Measurements from ENCODE around the gene PHACTR3. TPM values are rescaled to one million over a fixed set of nuclear protein-coding genes. Genes with fewer than 3 reads are reported as not detected.

The PHACTR3 gene
- total RNA-seq, 1 donor, result under 0.01 TPM

DNA sequence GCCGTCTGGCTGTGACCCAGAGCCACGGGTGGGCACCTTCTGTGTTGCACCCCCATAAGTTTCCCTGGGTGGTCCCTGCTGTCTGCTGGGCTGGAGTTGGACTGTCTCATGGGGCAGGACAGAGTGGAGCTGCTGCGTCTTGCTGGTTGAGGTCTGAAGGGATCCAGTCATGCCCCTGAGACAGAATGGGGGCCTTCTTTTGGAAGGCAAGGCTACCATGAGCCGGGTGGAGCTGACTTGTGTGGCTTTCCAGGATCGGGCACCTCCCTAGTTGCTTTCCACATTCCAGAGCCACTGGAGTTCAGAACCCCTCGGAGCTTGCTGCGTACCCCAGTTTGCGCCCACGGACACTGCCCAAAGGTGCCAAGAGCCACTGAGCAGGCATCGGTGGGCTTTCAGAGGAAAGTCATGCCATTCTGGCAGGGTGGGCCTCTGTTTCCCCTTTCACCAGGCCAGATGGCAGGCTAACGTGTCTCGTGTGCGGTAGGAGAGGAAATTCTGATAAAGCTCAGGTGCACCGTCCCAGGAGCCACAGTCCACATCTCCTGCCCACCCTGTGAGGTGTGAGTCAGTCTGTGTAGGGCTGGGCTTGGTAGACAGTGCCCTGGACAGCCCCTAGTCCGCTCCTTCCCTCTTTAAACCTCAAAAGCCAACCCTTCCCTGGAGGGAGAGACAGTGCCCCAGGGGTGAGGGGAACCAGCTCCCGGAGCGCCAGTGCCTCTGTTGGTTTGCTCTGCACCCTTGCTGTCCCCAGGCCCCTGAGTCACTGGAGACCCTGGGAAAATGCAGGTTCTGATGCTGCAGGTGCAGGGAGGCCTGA, 203.8 kb downstream of the PHACTR3 start:
- DNase-seq (ENCODE audit: low read depth in 2 of 3, low spot score in 2 of 3), result no peak

DNA sequence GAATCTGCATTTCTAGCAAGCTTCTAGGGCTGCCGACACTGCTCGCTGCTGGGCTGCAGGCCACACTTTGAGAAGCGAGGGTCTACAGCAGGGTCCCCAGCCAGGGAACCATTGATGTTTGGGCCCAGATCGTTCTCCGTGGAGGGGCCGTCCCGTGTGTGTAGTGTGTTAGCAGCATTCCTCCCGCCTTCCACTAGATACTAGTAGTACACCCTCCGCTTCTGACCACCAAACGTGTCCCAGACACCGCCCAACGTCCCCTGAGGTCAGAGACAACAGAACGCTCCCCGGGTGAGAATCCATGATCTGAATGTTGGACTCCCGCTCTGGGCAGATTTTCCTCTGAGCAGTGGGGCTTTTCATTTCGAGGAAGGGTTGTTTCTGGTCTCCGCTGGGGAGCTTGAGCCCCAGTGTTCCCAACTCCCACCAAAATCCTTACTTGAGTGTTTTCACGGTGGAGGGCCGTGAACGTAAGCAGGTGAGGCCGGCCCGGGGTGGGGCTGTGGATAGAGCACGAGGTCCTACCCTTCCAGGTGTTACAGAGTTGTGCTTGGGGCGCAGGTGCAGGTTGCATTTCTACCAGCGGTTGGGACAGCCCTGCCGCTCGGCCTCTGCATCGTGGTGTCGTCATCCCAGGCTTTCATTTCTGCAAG, 204.5 kb downstream of the PHACTR3 start:
- no peak for DNase-seq (ENCODE audit: low read depth in 2 of 3, low spot score in 2 of 3)

DNA sequence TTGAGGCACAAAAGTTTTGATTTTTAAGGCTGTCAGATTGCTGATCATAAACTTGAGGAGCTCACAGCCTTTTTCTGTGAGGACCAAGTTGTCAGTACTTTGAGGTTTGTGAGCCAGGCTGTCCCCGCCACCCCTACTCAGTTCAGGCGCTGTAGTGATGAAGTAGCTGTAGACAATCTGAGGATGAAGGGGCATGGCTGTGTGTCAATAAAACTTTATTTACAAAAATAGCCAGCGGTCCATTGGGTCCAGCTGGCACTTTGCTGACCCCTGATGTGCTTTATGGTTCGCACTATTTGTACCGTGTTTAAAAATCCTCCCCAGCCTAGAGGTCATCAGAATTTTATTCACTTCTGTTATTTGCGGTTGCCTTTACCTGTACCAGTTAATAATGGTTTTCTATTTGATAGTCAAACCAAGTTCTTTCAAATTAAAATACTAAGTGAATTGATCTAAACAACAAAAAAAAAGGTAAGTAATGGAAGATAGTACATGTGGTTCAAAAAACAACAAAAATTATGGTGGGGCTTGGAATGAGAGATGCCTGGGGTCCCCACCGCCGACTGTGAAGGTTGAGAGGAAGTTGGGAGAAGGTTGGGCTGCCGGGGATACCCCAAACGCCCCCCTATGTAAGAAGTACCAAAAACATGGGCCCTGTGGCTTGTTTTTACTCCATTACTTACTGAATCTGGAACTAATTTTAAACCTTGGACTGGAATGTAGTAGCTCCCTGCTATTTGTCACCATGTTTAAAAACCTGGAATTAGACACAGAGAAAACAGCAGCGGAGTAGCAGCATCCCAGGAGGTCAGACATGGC, 205.5 kb downstream of the PHACTR3 start:
- DNase-seq (ENCODE audit: low read depth in 2 of 3, low spot score in 2 of 3), result no peak

DNA sequence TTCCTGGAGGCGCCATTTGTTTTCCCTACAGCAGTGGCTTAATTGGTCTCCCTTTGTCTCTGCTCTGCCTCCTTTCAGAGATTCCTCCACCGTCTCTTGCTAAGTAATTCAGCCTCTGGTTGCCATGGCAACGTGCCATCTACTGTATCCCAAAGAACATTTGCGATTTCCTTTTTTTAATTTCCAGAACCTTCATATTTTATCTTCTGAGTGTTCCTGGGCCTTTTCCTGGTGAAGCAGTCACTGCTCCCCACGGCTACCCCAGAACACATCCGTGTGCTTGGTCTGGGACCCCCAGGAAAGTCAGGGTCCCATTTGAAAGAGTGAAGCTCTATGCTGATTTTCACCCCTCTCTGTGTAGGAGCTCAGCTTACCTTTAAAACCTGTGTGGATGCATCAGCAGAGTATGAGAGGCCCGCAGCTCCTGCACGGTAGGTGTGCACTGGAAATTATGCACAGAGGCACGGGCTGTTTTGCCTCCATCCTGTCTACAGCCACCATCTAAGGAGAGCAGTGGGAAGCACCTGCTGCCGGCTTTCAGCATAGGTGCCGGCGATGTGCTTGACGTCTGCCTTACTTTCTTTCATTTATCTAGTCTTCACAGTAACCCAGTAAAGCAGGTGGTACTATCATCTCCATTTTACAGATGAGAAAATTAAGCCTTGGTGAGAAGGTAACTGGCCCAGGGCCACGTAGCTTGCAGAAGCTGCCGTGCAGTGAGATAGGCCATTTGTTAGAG, 206.3 kb downstream of the PHACTR3 start:
- no peak for DNase-seq (ENCODE audit: low read depth in 2 of 3, low spot score in 2 of 3)

DNA sequence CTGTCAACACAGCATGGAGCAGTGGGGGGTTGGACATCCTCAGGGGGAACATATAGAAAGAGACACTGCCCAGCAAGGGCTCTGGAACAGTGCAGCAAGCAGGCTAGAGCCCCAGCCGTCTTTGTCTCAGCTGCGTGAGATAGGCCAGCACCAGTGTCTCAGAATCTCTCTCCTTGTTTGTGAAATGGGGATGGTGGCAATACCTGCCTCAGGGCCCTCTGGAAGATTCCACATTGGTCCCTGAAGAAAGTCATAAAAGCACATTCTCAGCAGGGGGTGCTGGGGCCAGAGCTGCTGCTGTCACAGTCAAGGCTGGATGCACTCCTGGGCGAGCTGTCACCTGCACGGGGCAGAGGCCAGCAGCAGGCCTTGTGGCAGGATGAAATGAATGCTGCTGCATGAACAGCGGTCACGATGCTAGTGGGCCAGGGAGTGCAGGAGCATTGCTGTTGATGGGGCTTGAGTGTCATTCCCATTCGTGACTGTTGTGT, 207.4 kb downstream of the PHACTR3 start:
- DNase-seq (ENCODE audit: low read depth in 2 of 3, low spot score in 2 of 3), result no peak

DNA sequence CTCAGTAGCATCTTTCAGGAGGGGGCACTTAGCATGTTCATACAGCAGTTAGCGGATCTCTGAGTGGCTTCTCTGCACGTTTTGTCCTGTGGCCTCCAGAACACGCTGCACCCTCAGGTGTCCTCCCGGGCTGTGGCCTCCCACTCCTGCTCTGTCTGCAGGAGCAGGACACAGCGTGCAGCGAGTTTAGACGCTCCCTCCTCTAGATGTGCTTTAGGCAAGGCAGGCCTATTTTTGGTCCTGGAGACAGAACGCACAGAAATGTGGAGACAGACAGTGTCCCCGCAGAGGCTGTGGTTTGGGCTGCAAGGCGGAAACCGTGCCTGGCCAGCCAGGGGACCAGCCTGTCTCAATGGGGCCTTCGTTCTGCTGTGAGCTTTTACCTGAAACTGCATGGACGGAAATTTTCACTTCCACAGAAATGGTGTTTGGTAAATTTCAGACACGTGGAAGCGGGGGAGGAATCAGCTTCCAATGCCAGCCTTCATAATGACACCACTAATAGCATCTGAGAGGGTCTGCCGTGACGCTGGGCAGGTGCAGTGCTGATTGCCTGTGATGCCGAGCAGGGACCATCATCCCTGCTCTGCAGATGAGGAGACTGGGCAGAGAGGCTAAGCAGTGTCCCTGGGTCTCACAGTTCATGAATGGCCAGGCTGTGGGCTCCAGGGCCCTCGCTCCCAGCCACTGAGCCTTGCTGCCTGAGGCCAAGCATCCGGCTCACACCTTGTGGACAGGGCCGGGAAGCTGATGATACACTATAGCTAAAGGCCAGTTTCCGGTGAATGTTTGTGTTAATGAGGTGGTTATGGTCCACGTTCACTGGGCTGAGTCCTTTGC, 208.2 kb downstream of the PHACTR3 start:
- no peak for DNase-seq (ENCODE audit: low read depth in 2 of 3, low spot score in 2 of 3)

DNA sequence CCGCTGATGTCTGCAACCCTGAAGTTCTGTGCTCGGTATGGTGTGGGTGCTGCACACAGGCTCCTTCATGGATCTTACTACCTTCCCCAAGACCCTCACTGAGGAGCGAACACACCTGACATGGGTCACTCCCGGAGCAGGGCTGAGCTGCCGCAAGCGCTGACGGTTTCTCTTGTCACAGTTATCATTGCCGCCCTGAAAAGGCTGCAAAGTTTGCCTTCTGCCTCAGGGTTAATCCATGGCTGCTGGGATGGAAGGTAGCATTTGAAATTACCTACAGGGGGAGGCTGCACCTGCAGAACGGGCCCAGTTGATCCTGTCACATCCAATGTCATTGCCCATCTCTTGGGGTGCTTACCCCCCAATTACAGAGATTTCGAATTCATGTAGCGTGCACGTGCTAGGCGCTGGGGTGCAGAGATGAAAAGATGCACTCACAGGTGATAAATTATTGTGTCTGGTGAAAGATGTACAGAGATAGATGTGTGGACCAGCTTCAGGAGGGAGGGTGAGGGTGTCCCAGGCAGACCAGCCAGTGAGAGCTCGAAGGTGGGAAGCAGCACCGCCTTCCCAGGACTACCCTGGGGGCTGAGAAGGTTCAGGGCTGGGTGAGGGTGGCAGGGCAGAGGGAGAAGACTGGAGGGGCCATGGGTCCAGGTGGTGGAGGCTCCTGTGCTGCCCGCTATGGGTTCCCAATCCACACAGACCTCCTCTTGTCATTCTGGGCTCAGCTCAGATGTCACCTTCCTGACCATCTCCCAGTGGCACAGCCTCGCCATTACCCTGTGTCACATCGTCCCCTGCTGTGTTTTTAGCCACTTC, 209.0 kb downstream of the PHACTR3 start:
- DNase-seq (ENCODE audit: low read depth in 2 of 3, low spot score in 2 of 3), result no peak

DNA sequence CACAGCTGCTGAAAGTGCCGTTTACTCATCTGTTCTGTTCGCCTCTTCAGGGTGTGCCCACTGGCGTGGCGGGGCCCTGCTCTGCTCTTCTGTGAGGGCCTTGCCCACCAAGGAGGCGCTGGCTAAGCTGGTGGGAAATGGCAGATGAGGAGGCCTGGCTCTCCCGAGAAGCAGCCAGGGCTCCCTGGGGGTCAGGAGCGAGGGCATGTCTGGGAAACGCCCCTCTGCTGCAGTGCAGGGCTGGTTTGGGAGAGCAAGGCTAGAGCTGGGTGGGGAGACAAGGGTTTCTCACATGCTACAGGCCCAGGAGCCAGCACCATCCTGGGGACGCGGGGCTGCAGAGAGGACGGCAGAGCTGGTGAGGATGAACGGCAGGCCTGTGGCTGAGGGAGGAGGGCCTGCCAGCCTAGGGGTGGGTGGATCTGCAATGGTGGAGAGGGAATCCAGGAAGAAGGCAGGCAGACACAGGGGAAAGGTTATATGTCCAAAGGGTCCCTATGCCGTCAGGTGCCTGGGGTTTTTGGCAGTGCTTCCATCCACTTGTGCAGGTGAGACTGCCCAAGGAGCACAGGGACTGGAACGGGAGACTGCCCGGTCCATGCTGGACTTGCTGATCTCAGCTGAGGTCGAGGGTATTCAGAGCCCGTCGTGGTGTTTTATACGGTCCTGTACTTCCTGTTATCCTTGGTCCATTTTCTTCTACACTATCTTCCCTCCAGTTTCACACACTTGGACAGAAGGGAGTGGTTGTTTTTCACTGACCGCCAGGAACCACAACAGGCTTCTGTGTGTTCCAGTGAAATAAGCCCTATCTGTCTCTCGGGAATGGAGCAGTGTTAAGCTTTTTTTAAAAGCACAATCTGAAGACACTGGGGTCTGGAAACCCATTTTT, 209.9 kb downstream of the PHACTR3 start:
- no peak for DNase-seq (ENCODE audit: low read depth in 2 of 3, low spot score in 2 of 3)

DNA sequence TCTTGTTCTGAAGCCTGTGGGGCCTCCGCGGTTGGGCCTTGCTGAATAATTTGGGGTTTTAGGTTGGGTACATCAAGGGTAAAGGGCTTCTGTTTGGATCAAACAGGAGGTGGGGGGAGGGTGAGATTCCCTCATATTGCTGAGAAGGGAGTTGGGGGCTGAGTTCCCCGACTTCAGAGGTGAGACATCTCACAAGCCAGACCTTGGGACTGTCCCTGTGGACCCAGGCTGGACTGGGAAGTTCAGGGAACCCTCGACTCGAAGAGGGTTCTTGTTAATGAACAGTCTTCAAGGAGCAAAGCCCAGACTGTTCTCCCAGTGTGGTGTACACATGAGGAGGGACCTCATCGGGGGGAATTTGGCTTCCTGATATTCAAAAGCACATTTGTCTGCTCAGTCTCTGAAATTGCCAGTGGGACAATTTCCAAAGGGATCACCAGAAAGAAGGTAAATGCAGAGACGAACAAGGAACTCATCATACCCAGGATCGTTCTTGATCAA, 210.6 kb downstream of the PHACTR3 start:
- no peak for DNase-seq (ENCODE audit: low read depth in 2 of 3, low spot score in 2 of 3)

DNA sequence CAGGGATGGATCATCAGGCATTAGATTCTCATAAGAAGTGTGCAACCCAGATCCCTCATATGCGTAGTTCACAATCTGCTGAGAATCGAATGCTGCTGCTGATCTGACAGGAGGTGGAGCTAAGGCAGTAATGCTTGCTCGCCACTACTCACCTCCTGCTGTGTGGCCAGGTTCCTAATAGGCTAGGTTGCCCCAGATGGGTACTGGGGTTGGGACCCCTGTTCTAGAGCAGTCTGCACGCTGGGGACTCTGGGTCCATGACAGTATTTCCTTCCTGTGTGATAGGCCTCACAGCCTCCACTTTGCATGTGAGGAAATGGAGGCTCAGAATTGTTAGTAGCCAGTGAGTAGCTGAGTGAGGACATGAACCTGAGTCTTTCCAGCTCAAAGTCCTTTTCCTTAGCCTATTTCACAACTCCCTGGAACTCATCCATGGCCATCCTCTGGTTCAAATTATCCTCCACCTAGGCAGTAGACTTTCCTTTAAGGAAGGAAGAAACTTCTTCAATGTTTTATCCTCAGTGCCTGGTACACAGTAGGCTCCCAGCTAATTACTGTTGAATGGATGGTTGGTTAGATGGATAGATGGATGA, 211.9 kb downstream of the PHACTR3 start:
- no peak for DNase-seq (ENCODE audit: low read depth in 2 of 3, low spot score in 2 of 3)

DNA sequence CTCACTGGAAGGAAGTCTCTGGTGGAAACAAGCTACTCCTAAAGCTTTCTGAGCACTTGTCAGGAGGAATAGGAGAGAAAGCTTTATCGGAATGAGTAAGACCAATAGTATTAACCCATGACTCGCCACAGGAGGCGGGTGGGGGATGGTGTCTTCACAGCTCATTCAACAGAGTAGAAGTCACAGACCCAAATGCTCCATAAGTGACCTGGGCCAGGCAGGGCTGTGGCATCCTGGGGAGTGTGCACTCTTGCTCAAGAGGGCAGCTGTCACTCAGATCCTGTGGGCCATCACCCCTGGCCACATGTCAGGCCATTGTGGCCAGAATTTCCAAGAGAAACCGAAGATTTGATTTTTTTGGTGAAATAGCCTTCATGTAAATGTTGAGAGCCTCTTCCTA, 213.1 kb downstream of the PHACTR3 start:
- no peak for DNase-seq (ENCODE audit: low read depth in 2 of 3, low spot score in 2 of 3)

DNA sequence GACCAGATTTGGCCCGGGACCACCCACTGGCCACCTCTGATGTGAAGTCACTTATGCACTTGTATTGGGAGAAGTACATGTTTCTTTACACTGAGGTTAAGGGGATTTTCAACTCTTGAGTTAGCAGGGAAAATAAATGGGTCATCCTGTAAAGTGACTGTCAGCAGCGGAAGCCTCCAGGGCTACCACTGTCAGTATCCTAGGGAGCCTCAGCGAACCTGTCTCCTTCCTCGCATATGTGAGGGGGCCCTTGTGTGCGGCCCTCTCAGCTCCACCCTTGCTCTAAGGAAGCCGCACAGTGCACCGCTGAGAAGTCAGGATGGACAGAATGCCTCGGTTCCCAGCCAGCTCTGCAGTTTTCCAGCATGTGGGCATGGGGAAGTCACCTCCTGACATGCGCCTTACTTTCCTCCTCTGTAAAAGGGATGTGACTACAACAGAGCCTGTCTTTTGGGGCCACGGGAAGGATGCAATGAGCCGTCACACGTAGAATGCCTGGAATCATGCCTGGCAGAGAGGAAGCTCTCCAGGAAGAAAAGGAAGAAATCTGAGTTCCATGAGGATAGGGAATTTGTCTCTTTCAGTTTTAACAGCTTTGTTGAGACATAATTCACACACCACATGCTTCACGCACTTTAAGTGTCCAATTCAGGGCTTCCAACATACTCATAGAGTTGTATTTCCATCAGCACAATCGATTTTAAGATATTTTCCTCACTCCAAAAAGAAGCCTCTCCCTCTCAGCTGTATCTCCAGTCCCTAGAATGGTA, 213.7 kb downstream of the PHACTR3 start:
- no peak for DNase-seq (ENCODE audit: low read depth in 2 of 3, low spot score in 2 of 3)

DNA sequence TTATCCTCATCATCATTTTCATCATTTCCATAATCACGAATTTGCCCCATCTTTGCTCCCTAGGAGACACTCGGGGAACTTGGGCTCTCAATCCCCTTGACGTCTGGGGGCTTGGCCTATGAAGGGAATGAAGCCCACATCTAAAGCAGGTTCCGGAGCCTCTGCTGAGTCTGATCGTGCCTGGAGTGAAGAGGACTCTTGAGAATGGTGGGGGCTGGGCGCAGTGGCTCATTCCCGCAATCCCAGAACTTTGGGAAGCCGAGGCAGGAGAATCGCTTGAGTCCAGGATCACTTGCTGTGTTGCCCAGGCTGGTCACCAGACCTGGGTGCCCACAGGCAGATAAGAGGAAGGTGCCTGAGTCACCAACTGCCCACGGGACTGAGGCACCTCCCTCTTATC, 214.6 kb downstream of the PHACTR3 start:
- DNase-seq (ENCODE audit: low read depth in 2 of 3, low spot score in 2 of 3), result no peak

DNA sequence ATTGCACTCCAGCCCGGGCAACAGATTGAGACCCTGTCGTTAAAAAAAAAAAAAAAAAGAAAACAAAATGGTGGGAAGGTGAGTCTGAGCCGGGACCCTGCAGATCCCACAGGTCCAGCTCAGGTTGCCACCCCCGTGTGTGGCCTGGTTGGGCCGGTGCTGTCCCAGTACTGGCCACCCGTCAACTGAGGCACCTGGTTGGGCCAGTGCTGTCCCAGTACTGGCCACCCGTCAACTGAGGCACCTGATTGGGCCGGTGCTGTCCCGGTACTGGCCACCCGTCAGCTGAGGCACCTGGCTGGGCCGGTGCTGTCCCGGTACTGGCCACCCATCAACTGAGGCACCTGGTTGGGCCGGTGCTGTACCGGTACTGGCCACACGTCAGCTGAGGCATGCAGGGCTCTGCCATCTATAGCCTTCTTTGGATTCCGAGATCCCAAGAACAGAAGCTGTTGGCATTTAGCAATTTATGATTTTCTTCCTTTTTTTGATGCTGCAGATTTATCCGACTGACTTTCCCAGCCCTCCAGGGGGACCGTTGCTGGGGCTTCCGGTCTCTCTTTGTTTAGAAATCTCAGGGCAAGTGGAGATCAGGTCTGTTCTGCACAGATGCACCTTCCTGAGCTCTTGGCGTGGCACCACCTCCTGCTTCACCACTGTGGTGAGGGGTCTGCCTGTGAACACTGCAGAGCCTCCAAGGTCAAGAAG, 215.3 kb downstream of the PHACTR3 start:
- no peak for DNase-seq (ENCODE audit: low read depth in 2 of 3, low spot score in 2 of 3)

DNA sequence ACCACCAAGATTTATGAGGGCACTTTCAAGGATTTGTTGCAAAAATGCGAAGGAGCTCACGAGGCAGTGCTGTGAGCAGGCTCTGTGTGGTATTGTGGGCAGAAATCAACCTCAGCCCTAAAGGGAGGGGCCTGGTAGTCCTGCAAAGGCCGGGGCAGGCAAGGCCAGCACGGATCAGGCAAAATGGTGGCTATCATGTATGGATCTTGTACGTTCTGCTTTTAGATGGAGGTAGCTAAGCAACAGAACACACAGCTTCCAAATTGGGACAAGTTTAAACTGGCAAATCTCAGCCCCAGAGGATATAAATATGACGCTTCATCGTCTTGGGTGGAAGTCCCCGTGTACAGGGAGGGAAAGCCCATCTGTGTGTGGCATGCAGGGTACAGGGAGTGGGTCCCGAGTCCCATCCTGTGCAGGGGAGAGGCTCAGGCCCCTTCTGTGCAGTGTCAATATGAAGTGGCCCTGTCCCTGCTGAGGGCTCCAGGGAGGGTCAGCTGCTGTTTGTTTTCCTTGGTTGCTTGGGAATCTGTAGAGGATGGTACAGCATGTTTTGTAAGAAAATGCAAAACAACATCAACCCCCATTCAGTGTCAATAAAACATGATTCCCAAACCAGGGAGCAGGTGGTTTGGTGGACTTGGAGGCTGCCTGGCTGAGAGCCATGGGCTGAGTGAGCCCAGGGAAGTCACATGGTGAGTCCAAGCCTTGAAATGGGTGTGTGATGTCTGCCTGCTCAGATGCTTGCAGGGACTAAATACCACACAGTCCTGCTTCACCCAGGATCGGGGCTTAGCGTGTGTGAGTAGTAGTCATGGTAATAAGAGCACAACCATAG, 216.1 kb downstream of the PHACTR3 start:
- DNase-seq (ENCODE audit: low read depth in 2 of 3, low spot score in 2 of 3), result no peak
